DND-41 (cell line): Measurements from ENCODE around the gene RELCH.

Experiments
- CTCF ChIP-seq: IDR thresholded peaks from 2 replicates; pipeline ENCODE4 v1.5.1; 2012; ENCODE audit warnings: borderline replicate concordance, low read length, moderate library complexity, mild to moderate bottlenecking; ENCODE audit not compliant: poor library complexity, severe bottlenecking; ENCODE audit errors: extremely low read depth
- EZH2 ChIP-seq: IDR thresholded peaks from 3 replicates; pipeline ENCODE4 v1.6.1; 2012; ENCODE audit warnings: borderline replicate concordance, low read depth, mild to moderate bottlenecking, moderate library complexity, low read length, inconsistent platforms; ENCODE audit not compliant: severe bottlenecking

- no peak for TF ChIP-seq EZH2
- no peak for TF ChIP-seq CTCF
Measured at GRCh38 chr18:62357079-62357719, 170.1 kb downstream of the RELCH start.
